Chondrocyte (in vitro differentiated cells): Measurements from ENCODE around the gene TDRD10. TPM values are rescaled to one million over a fixed set of nuclear protein-coding genes. Genes with fewer than 3 reads are reported as not detected.

Experiments used
- DNase-seq: peaks from one replicate; pipeline ENCODE4 v3.0.0; 2021; ENCODE audit warnings: mixed read lengths, low spot score
- H3K27ac Mint-ChIP-seq: one replicate; pipeline ENCODE4 v1.8.0; 2021; ENCODE audit warnings: mild to moderate bottlenecking, moderate library complexity, mixed read lengths; ENCODE audit not compliant: unreplicated experiment
- H3K27me3 Mint-ChIP-seq: 2 replicates; pipeline ENCODE4 v1.8.0; 2021; ENCODE audit warnings: low read depth, mixed read lengths
- H3K36me3 Mint-ChIP-seq: 2 replicates; pipeline ENCODE4 v1.8.0; 2021; ENCODE audit warnings: low read depth, mixed read lengths
- H3K4me1 Mint-ChIP-seq: 2 replicates; pipeline ENCODE4 v1.8.0; 2021; ENCODE audit warnings: low read depth, mild to moderate bottlenecking, mixed read lengths
- H3K4me3 Mint-ChIP-seq: one replicate; pipeline ENCODE4 v1.8.0; 2021; ENCODE audit warnings: mild to moderate bottlenecking, moderate library complexity, mixed read lengths; ENCODE audit not compliant: unreplicated experiment
- H3K9me3 Mint-ChIP-seq: 2 replicates; pipeline ENCODE4 v1.8.0; 2021; ENCODE audit warnings: low read depth, mixed read lengths
- total RNA-seq: library from RNA; stranded (reverse); gene quantifications from 3 replicates; pipeline ENCODE4 v1.2.1, GENCODE V29; 2021
- TF ChIP-seq, protein P1 (sequence below): fragments of 200-600 bp; sonication (generic); IDR thresholded peaks from 2 replicates; pipeline ENCODE4 v1.5.0; 2021; ENCODE audit warnings: antibody characterized with exemption, mild to moderate bottlenecking, moderate library complexity

TDRD10 gene
- total RNA-seq, 1 donor from 2014 or later: 0.17 TPM

- H3K4me3 Mint-ChIP-seq: no peak overlapping the region
- no peak overlapping the region for H3K27ac Mint-ChIP-seq
- H3K9me3 Mint-ChIP-seq: no peaks in the 10 kb centered on the region
- H3K4me1 Mint-ChIP-seq: peaks cover 15% of the 10 kb centered on the region
- TF ChIP-seq, protein P1, sequence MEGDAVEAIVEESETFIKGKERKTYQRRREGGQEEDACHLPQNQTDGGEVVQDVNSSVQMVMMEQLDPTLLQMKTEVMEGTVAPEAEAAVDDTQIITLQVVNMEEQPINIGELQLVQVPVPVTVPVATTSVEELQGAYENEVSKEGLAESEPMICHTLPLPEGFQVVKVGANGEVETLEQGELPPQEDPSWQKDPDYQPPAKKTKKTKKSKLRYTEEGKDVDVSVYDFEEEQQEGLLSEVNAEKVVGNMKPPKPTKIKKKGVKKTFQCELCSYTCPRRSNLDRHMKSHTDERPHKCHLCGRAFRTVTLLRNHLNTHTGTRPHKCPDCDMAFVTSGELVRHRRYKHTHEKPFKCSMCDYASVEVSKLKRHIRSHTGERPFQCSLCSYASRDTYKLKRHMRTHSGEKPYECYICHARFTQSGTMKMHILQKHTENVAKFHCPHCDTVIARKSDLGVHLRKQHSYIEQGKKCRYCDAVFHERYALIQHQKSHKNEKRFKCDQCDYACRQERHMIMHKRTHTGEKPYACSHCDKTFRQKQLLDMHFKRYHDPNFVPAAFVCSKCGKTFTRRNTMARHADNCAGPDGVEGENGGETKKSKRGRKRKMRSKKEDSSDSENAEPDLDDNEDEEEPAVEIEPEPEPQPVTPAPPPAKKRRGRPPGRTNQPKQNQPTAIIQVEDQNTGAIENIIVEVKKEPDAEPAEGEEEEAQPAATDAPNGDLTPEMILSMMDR: no peak
- DNase-seq: no peak
- peaks cover 36% of the 10 kb centered on the region for H3K36me3 Mint-ChIP-seq
- no peaks in the 10 kb centered on the region for H3K27me3 Mint-ChIP-seq
These were observed 47.3 kb downstream of the TDRD10 start for GRCh38 chr1:154549202-154549770.

- H3K4me3 Mint-ChIP-seq: no peak overlapping the region
- no peaks in the 10 kb centered on the region for H3K9me3 Mint-ChIP-seq
- H3K27ac Mint-ChIP-seq: no peak overlapping the region
- H3K4me1 Mint-ChIP-seq: peaks cover 16% of the 10 kb centered on the region
- H3K36me3 Mint-ChIP-seq: peaks cover 42% of the 10 kb centered on the region
- DNase-seq: no peak
- TF ChIP-seq, protein P1: no peak
- H3K27me3 Mint-ChIP-seq: no peaks in the 10 kb centered on the region
These were observed 48.1 kb downstream of the TDRD10 start for GRCh38 chr1:154550070-154550469.

GRCh38 chr1:154550657-154551056 lies 48.6 kb downstream of the TDRD10 start:
- TF ChIP-seq, protein P1: no peak
- Mint-ChIP-seq H3K4me3 (no peak overlapping the region), H3K36me3 (peaks cover 44% of the 10 kb centered on the region), H3K9me3 (no peaks in the 10 kb centered on the region), H3K4me1 (peaks cover 20% of the 10 kb centered on the region), H3K27ac (peak overlapping the region; percentile 60), H3K27me3 (no peaks in the 10 kb centered on the region)
- DNase-seq: no peak

- Mint-ChIP-seq H3K4me1 (peaks cover 28% of the 10 kb centered on the region), H3K27me3 (no peaks in the 10 kb centered on the region), H3K27ac (no peak overlapping the region), H3K4me3 (no peak overlapping the region), H3K36me3 (peaks cover 46% of the 10 kb centered on the region), H3K9me3 (no peaks in the 10 kb centered on the region)
- TF ChIP-seq, protein P1: no peak
- DNase-seq: no peak
These were observed 49.5 kb downstream of the TDRD10 start for GRCh38 chr1:154551474-154551873.

DNA sequence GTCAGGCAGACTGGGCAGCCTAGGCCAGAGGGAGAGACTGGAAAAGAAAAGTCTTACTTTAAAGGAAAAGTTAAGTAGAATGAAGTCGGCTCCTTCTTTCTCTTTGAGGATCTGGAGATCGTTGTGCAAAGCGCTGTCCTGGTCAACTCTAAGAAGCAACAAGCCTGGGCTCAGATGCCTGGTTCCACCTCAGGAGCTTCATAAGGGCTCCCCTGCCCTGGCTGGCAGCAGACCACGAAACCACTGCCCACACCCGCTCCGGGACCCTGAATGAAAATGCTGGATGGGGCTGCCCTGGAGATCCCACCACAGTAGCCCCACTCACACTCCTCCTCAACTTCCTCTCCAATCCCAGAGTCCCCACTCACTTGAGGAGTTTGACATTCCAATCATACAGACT lies 50.0 kb downstream of the TDRD10 start:
- no peak overlapping the region for H3K4me3 Mint-ChIP-seq
- TF ChIP-seq, protein P1: no peak
- H3K4me1 Mint-ChIP-seq: peaks cover 34% of the 10 kb centered on the region
- H3K9me3 Mint-ChIP-seq: no peaks in the 10 kb centered on the region
- no peak for DNase-seq
- H3K27me3 Mint-ChIP-seq: no peaks in the 10 kb centered on the region
- peaks cover 46% of the 10 kb centered on the region for H3K36me3 Mint-ChIP-seq
- no peak overlapping the region for H3K27ac Mint-ChIP-seq
